Adrenal gland (tissue), 12 donors: ENCODE measurements around the gene NRAP. TPM values are rescaled to one million over a fixed set of nuclear protein-coding genes. Genes with fewer than 3 reads are reported as not detected.

Source experiments
- DNase-seq, 7 donors: peaks; one replicate each; pipeline ENCODE4 v3.0.0-alpha.2; 2019 to 2020
- H3K27ac ChIP-seq, 5 donors: fragments of 200-600 bp; sonication (generic) in 4 of 5; 1 replicate in 3 of 5; 2 replicates in 2 of 5; pipeline versions ENCODE4 v1.5.1 to v1.8.0; 2016 to 2020; ENCODE audit warnings: mild to moderate bottlenecking in 1 of 5
- H3K27me3 ChIP-seq: fragments of 200-600 bp; 2 replicates; pipeline ENCODE4 v1.8.0; 2021
- H3K36me3 ChIP-seq, 2 donors: fragments of 200-600 bp; replicated peaks in 1 of 2; 1 replicate in 1 of 2; 2 replicates in 1 of 2; pipeline versions ENCODE4 v1.5.1 to v1.8.0; 2018 to 2022
- H3K4me1 ChIP-seq, 2 donors: fragments of 200-600 bp; replicated peaks in 1 of 2; 1 replicate in 1 of 2; 2 replicates in 1 of 2; pipeline versions ENCODE4 v1.5.1 to v1.8.0; 2018 to 2021
- H3K4me3 ChIP-seq, 4 donors: fragments of 200-600 bp; sonication (generic) in 3 of 4; one replicate each; pipeline ENCODE4 v1.5.1; 2016 to 2018
- H3K9me3 ChIP-seq, 3 donors: fragments of 200-600 bp; sonication (generic) in 1 of 3; replicated peaks in 1 of 3; 1 replicate in 2 of 3; 2 replicates in 1 of 3; pipeline versions ENCODE4 v1.5.1 to v1.8.0; 2016 to 2021
- POLR2A ChIP-seq, 2 donors: fragments of 450-650 bp; IDR thresholded peaks; one replicate each; pipeline ENCODE4 v1.6.1; 2017; ENCODE audit warnings: antibody characterized with exemption in 2 of 2, mild to moderate bottlenecking in 2 of 2, moderate library complexity in 1 of 2
- WGBS, 4 donors: extraction: QIAGEN DNeasy Blood & Tissue Kit in 2 of 4; methylation state at CpG; one replicate each; pipeline versions ENCODE4 v1.1.5 to v1.1.7; 2013 to 2017; 5-methylcytosine and 5-hydroxymethylcytosine counted together
- intact Hi-C, 2 donors: fragments of 100-400 bp; cut with DNase I; formaldehyde crosslinking; loops; one replicate each; pipeline versions ENCODE4 v1.14.1 to v1.15.0; 2022 to 2023
- polyA plus RNA-seq, 3 donors: library from polyadenylated mRNA; stranded (reverse); fragments of 200-250 nt in 2 of 3; fragments of 350-450 nt in 1 of 3; fragmentation: Illumina TruSeq in 1 of 3; extraction: RNeasy Lipid Tissue Mini Kit (QIAGEN cat#74804) in 1 of 3; gene quantifications; one replicate each; pipeline ENCODE4 v1.2.3, GENCODE V29; 2013 to 2014
- total RNA-seq, 9 donors: library from RNA; depleted of rRNA in 4 of 9; stranded (reverse); fragments of >200 nt in 4 of 9; fragments of 120-200 nt in 1 of 9; fragmentation: NEBNext Ultra II Directional in 1 of 9; extraction: Animal tissue kit (Norgen Biotek cat#: 25700) in 1 of 9; gene quantifications; one replicate each; pipeline versions ENCODE4 v1.1.0 to v1.2.4, GENCODE V29; 2013 to 2023
- TF ChIP-seq, protein P1 (sequence below), 6 experiments: fragments of 450-650 bp in 4 of 6; fragments of 200-600 bp in 2 of 6; sonication (generic) in 1 of 6; IDR thresholded peaks; 1 replicate in 5 of 6; 2 replicates in 1 of 6; pipeline versions ENCODE4 v1.5.1 to v1.8.0; 2016 to 2021; ENCODE audit warnings: antibody characterized with exemption in 6 of 6, mild to moderate bottlenecking in 2 of 6, moderate library complexity in 1 of 6
- donor health status: healthy with polysubstance abuse.
- donor health status: Bipolar disorder and iron deficiency.
- donor health status: DM: yes; HTN: yes; CAD: no.
- donor health status: DM: no; HTN: no; CAD: no.
- donor health status: DM: no; HTN: no; CAD: no.
- donor health status: DM: yes; HTN: yes; CAD: no.

The NRAP gene
- total and polyA plus RNA-seq, 12 donors: 0.03 to 2.0 (median 0.09) TPM; not detected in 8

DNA sequence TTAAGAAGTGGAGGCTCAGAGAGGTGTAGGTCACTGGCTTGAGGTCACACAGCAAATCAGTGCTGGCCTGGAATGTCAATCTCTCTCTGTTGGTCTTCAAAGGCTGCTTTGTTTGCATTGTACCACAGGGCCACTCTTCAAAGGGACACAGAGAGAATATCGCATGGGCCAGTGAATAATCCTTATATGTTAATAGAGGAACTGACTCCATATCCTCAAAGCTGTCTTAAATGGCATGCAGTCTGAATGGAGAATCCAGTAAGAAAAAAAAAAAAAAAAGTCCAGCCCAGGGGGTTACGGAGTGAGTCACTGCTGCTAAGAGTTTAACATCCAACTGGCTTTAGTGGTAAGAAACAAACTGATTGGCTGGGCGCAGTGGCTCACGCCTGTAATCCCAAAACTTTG, 54.1 kb downstream of the NRAP start:
- intact Hi-C loops: no loop called here
- DNase-seq: no peak
- Histone ChIP-seq H3K27ac (no peak overlapping the region), H3K9me3 (no peaks in the 10 kb centered on the region), H3K36me3 (no peaks in the 10 kb centered on the region), H3K4me3 (no peak overlapping the region), H3K27me3 (no peaks in the 10 kb centered on the region), H3K4me1 (no peaks in the 10 kb centered on the region)
- no peak for TF ChIP-seq POLR2A (IDR thresholded peaks at IDR 0.05)
- TF ChIP-seq, protein P1, sequence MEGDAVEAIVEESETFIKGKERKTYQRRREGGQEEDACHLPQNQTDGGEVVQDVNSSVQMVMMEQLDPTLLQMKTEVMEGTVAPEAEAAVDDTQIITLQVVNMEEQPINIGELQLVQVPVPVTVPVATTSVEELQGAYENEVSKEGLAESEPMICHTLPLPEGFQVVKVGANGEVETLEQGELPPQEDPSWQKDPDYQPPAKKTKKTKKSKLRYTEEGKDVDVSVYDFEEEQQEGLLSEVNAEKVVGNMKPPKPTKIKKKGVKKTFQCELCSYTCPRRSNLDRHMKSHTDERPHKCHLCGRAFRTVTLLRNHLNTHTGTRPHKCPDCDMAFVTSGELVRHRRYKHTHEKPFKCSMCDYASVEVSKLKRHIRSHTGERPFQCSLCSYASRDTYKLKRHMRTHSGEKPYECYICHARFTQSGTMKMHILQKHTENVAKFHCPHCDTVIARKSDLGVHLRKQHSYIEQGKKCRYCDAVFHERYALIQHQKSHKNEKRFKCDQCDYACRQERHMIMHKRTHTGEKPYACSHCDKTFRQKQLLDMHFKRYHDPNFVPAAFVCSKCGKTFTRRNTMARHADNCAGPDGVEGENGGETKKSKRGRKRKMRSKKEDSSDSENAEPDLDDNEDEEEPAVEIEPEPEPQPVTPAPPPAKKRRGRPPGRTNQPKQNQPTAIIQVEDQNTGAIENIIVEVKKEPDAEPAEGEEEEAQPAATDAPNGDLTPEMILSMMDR (IDR thresholded peaks at IDR 0.05): no peak
- WGBS, 4 donors: 65 to 83% (median 78%) methylated on average over 4 of the region's 4 CpGs

DNA sequence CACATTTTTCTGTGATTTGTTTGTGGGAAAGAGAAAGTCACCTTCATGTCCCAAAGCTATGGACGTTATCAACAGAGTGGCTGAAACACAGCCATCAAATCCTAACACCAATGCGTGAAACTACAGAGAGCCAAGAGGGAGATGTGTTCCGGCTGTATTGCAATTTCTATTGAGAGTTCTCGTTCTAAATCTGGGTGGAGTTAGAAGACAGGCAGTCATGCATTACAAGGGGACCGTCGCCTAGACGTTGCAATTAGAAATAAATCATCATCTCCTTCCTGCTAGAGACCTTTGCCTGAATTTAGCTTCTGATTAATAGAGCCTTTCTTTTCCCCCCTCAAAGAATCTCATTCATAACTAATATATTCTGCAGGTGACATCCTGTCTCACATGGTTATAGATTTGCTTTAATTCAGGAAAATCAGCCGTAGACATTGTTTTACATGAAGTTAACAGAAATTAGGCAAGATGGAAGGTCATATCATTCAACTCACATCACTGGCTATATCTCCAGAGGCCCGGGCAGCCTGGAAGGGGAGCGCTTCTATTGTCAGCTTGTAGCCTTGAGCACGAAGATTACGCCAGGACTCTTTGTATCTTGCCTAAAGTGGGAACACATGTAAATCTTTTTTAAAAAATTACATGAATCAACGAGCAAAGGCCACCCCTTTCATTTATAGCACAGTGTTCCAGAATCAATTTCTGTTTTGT, 58.4 kb downstream of the NRAP start:
- no peaks in the 10 kb centered on the region for H3K36me3 ChIP-seq
- H3K9me3 ChIP-seq: no peaks in the 10 kb centered on the region
- DNase-seq: no peak
- H3K27me3 ChIP-seq: no peaks in the 10 kb centered on the region
- no peak overlapping the region for H3K27ac ChIP-seq
- 54 to 70% (median 60%) methylated on average over 13 of the region's 13 CpGs for WGBS, 4 donors
- TF ChIP-seq POLR2A (IDR thresholded peaks at IDR 0.05): no peak
- TF ChIP-seq, protein P1 (IDR thresholded peaks at IDR 0.05): no peak
- intact Hi-C loops: no loop called here
- no peak overlapping the region for H3K4me3 ChIP-seq
- no peaks in the 10 kb centered on the region for H3K4me1 ChIP-seq

DNA sequence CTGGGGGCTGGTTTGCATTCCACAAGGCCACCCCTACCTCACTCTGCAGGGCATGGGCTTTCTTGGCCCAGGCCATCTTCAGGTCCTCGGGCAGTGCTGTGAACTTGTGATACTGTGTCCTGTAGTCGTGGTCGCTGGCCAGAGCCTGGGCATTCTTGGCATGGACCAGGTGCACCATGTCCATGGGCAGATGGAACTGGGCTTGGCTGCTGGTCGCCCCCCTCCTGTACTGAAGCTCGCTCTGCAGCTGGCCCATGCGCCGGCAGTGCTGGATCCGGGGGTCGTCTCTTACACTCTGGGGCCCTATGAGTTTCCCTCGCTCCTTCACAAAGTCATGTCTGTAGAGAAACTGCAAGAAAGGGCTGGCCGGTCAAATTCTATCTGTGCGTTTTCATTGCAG, 59.3 kb downstream of the NRAP start:
- no peak for TF ChIP-seq POLR2A (IDR thresholded peaks at IDR 0.05)
- TF ChIP-seq, protein P1 (IDR thresholded peaks at IDR 0.05): no peak
- WGBS, 4 donors: 87 to 94% (median 91%) methylated on average over 4 to 12 of the region's 12 CpGs
- Histone ChIP-seq H3K4me1 (no peaks in the 10 kb centered on the region), H3K36me3 (no peaks in the 10 kb centered on the region), H3K27me3 (no peaks in the 10 kb centered on the region), H3K27ac (no peak overlapping the region), H3K4me3 (no peak overlapping the region), H3K9me3 (no peaks in the 10 kb centered on the region)
- intact Hi-C loops: no loop called here
- no peak for DNase-seq

DNA sequence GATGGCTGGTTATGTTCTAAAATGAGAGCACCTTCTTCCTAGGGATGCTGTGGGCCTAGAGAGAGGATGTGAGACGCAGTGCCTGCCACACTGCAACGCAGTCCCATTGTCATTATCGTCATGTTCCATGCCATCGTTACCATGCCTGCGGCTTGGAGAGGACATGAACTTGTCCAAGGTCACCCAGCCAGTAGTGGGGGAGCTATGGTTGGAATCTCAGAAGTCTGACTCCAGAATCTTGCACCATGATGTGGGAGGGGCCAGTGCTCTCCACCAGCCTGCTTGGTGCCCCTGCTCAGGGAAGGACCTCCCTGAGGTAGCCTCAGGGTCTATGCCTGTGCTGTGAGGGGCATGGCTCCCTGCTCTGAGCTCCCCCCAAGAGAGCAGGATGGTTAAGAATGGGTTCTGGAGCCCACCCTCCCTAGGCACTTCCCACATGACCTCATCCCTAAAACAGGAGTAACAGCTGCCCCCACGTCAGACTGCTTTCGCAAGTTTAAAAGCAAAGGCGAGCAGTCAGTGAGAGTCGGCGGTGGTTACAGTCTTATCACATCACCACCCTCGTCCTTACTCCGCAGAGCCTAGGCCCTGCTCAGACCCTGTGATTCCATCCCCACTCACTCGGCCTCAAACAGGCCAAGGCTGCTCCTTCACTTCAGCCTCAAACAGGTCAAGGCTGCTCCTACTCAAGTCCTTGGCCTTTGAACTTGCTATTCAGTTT, 60.6 kb downstream of the NRAP start:
- TF ChIP-seq POLR2A (IDR thresholded peaks at IDR 0.05): no peak
- TF ChIP-seq, protein P1 (IDR thresholded peaks at IDR 0.05): no peak
- Histone ChIP-seq H3K27me3 (no peaks in the 10 kb centered on the region), H3K4me3 (no peak overlapping the region), H3K9me3 (no peaks in the 10 kb centered on the region), H3K27ac (no peak overlapping the region), H3K36me3 (no peaks in the 10 kb centered on the region), H3K4me1 (no peaks in the 10 kb centered on the region)
- no peak for DNase-seq
- intact Hi-C loops: no loop called here
- WGBS, 4 donors: 76 to 82% (median 81%) methylated on average over 6 to 13 of the region's 13 CpGs
